Measurements from ENCODE around the gene C17orf75. TPM values are rescaled to one million over a fixed set of nuclear protein-coding genes. Genes with fewer than 3 reads are reported as not detected.
"Not testable (repeated sequence)": the region's sequence is repeated elsewhere in the genome, so short reads cannot be mapped to it uniquely, and the experiment has no call there.

C17orf75 gene
- total and polyA plus RNA-seq, 2 of the 8 experiments (the other 6 are each of a cell fraction or from before 2014, with no cell fraction given) = 15.8 to 42.6 TPM

- TF ChIP-seq ATF2 (IDR thresholded peaks at IDR 0.05; ENCODE audit: low read length) = no peak
Measured at GRCh38 chr17:32320847-32321246, 21.1 kb downstream of the C17orf75 start (continued).

GRCh38 chr17:32320080-32320479 is 21.9 kb downstream of the C17orf75 start:
- 95% methylated on average over 6 of the region's 6 CpGs; no CpG with 5 or more reads in 1 of the 2 experiments for WGBS, 2 experiments (ENCODE audit: extremely low coverage in 1 of 2, insufficient coverage in 1 of 2, insufficient read length in 1 of 2, insufficient replicate concordance in 2 of 2, low coverage in 1 of 2, low lambda C conversion rate in 2 of 2, missing lambda C conversion rate in 1 of 2)
- H3K23me2 ChIP-seq (ENCODE audit: low read depth, low read length); FAIRE-seq; H3K18ac ChIP-seq (ENCODE audit: extremely low read depth, low read length); H2BK12ac ChIP-seq (ENCODE audit: low read depth, low read length); H3K14ac ChIP-seq (ENCODE audit: insufficient read length); H4K20me1 ChIP-seq (replicated peaks in 1 of 2; ENCODE audit: control insufficient read depth in 1 of 2, insufficient read depth in 2 of 2, low read length in 2 of 2); H2AFZ ChIP-seq (ENCODE audit: low read length); H2BK120ac ChIP-seq (replicated peaks; ENCODE audit: low read depth, low read length); H3K56ac ChIP-seq (replicated peaks; ENCODE audit: insufficient read length, low read depth, low read length); H4K5ac ChIP-seq (ENCODE audit: insufficient read length, low read depth, low read length); H3K36me3 ChIP-seq (ENCODE audit: control insufficient read depth in 2 of 4, insufficient read depth in 4 of 4, low read length in 3 of 4); H2BK15ac ChIP-seq (ENCODE audit: low read length); H3K9ac ChIP-seq (replicated peaks in 1 of 4; ENCODE audit: extremely low read depth in 1 of 4, low read depth in 3 of 4, low read length in 3 of 4); H3K27me3 ChIP-seq (replicated peaks in 1 of 4; ENCODE audit: control insufficient read depth in 3 of 4, extremely low read depth in 1 of 4, insufficient read depth in 3 of 4, low read length in 3 of 4); H4K8ac ChIP-seq (ENCODE audit: extremely low read depth, insufficient read depth, low read length); H3K4me2 ChIP-seq (ENCODE audit: insufficient read depth in 1 of 2, low read depth in 2 of 2, low read length in 2 of 2); H2BK5ac ChIP-seq (ENCODE audit: low read depth, low read length); H2BK20ac ChIP-seq (ENCODE audit: low read length); H3K23ac ChIP-seq (ENCODE audit: insufficient read length); H3K27ac ChIP-seq (ENCODE audit: low read depth, low read length); H3K79me2 ChIP-seq (ENCODE audit: control insufficient read depth in 1 of 2, insufficient read depth in 2 of 2, low read length in 2 of 2); DNase-seq (ENCODE audit: low read depth in 1 of 2, low spot score in 2 of 2); H3K4me3 ChIP-seq (ENCODE audit: extremely low read depth in 1 of 4, insufficient read depth in 2 of 4, low read depth in 3 of 4, low read length in 4 of 4); H4K91ac ChIP-seq (replicated peaks; ENCODE audit: insufficient read length, low read length); H3K79me1 ChIP-seq (ENCODE audit: low read depth, low read length); H3K4ac ChIP-seq (replicated peaks; ENCODE audit: insufficient read length, low read depth, low read length); H3K9me3 ChIP-seq (ENCODE audit: insufficient read depth in 2 of 2, low read depth in 1 of 2, low read length in 1 of 2); H2AK5ac ChIP-seq (ENCODE audit: low read depth, low read length): not testable (repeated sequence)
- ChIA-PET CTCF (ENCODE audit: partially characterized antibody) (interaction anchor here (0.6 to 13.3 kb wide), 33 partner anchors 8 to 405 kb away, joined by 3 to 170 read pairs (median 5); partner anchors contain the start of genes PSMD11, RHBDL3 and ZNF207), POLR2A (ENCODE audit: partially characterized antibody) (interaction anchor here (1.2 kb wide), 1 partner anchor 16 kb away, joined by 3 read pairs; no protein-coding TSS in a partner anchor)
- peaks cover 0 to 13% (median 10%) of the 10 kb centered on the region in 4 experiments; a peak in 6 of 7 replicates for H3K4me1 ChIP-seq (replicated peaks in 1 of 4; ENCODE audit: control insufficient read depth in 3 of 4, insufficient read depth in 4 of 4, low read length in 3 of 4)
